IPS DF 4.7 (cell line): ENCODE data around the gene SGK1.
"Not testable (repeated sequence)": the region's sequence is repeated elsewhere in the genome, so short reads cannot be mapped to it uniquely, and the experiment has no call there.

Experiments
- DNase-seq: peaks from one replicate; pipeline ENCODE4 v3.0.0-alpha.2; 2013; ENCODE audit warnings: low spot score; ENCODE audit errors: extremely low read depth

SGK1 gene

DNA sequence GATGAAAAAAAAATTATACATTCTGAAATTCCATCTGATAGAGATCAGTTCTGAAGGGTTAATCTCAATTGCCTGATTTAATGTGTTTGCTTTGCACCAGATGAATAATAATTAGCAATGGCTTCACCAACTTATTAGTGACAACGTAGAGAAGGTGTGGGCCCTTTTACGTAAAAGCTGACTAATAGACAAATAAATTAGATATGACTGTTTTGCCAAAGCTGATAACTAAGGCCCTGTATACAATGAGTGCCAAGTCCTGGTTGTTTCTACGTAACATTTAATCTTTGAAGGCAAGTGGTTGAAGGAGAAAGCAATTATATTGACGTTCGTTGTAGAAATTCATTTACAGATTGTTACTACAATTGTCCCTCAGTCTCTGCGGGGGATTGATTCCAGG, 10.8 kb downstream of the SGK1 start:
- no peak for DNase-seq

DNA sequence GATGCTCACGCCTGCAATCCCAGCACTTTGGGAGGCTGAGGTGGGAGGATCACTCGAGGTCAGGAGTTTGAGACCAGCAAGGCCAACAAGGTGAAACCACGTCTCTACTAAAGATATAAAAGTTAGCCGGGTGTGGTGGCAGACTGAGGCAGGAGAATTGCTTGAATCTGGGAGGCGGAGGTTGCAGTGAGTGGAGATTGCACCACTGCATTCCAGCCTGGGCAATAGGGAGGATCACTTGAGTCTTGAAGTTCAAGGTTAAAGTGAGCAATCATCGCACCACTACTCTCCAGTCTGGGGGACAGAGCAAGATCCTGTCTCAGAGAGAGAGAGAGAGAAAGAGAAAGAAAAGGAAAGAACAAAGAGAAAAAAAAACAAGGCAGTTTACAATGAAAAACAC, 13.5 kb downstream of the SGK1 start:
- DNase-seq: not testable (repeated sequence)

DNA sequence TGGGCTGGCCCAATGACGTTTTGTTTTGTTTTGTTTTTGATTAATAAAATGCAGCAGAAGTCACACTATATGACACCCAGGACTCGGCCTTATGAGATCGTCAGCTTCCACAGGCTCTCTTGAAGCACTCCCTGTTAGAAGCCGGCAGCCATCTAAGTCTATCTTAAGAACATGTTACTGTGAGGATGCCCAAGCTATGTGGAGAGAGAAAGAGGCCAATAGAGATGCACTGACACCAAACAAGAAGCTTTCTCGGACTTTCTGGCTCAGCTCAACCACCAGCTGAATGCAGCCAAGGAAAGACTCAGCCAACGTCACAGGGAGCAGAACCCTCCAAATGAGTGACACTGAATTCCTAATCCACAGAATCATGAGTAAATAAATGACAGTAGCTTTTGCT, 14.0 kb downstream of the SGK1 start:
- DNase-seq: no peak

DNA sequence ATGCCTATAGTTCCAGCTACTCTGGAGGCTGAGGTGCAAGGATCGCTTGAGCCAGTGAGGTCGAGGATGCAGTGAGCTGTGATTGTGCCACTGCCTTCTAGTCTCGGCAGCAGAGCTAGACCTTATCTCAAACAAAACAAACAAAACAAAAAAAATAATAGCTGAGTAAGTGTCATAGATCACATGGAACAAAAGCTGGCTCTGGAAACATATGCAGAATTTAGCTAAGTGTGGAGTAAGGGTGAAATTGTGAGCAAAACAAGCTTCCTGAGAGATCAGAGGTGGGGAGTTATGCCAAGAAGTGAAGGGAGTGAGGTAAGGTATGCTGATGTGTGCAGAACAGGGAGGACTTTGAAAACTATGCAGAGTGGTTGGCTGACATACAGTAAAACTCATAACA, 18.7 kb downstream of the SGK1 start:
- DNase-seq: no peak

DNA sequence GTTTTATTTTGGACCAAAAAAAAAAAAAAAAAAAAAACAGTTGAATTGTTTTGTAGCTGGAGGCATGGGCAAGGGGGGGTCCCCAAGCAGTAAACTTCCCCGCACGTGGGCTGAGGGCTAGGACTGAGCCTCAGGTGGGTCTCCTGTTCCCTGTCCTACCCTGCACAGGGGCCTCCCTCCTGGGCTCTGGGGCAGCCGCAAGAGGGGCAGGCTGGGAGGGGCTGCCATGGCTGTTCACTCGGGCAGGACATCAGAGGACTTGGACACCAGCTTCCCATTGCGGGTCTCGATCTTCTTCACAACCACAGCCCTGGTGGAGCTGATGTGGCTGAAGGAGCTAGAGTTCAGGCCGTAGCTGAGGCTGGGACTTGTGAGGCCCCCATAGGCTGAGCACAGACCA, 21.1 kb downstream of the SGK1 start:
- no peak for DNase-seq

DNA sequence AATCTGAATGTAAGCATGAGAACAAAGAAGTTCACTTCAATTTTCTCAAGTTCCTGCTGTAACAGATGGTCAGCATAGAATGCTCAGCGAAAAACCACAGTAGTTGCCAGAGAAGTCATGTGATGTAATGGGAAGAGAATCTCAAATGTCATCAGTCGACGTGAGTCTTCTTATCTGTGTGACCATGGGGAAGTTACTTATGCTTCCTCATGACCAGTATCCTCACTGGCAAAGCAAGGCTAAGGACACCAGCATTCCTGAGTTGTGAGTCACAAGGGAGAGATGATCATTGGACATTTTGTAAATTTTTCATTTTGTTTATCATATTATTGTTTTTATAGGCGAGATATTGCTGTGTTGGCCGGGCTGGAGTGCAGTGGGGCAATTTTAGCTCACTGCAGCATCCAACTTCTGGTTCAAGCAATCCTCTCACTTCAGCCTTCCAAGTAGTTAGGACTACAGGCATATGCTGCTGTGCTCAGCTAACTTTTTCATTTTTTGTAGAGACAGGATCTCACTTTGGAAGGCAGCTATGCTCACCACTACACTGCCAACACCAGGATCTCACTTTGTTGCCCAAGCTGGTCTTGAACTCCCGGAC, 21.9 kb downstream of the SGK1 start:
- no peak for DNase-seq

DNA sequence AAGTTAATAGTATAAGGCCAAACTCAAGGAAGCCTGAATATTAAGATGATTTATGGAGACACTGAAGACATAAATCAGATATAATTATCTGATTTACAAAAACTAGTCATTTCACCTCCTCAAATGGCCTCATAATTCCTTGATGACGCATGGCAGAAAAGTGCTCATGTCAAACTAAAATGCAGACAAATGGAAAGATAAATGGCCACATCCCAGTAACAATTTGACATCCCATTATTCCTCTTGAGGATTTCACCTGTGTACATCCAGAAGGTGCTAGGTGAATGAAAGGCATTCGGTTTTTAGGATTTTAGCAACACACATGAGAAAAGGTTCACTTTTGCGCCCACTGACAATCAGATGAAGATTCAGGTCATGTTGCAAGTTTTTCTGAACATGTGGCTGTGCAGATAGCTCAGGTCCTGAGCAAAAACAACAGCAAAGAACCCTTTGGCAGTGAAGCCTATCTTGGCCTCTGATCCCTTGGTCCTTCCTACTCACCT, 24.2 kb downstream of the SGK1 start:
- DNase-seq: no peak

DNA sequence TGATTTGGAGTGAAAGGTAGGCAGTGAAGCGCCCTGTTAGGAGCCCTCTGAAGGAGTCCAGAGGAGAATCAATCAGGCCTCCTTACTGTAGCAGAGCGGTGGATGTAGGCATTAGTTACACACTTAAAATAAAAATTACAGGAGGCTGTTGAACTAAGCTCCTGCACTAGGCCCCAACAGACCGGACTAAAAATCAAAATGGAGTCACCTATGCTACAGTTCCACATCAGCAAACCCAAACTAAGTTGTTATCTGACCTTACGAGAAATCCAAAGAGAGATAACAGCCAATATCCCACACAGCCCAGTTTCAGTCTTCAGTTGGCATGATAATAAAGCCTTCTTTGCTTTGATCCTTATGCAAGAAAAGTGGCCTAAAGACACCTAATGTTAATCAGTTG, 26.8 kb downstream of the SGK1 start:
- DNase-seq: no peak

DNA sequence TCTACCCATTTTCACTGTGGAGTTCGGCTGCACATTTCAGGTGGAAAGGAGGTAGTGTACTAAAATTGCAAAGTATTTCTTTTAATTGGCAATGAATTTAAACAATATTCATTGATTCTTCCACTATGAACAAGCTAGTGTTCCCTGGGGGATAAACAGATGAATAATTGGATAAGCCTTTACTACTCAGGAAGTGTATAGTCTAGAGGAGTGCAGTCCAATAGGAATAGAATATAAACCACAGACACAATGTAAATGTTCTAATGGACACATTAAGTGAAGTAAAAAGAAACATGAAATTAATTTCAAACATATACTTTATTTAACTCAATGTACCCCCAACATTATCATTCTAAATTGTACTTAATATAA, 28.7 kb downstream of the SGK1 start:
- no peak for DNase-seq

DNA sequence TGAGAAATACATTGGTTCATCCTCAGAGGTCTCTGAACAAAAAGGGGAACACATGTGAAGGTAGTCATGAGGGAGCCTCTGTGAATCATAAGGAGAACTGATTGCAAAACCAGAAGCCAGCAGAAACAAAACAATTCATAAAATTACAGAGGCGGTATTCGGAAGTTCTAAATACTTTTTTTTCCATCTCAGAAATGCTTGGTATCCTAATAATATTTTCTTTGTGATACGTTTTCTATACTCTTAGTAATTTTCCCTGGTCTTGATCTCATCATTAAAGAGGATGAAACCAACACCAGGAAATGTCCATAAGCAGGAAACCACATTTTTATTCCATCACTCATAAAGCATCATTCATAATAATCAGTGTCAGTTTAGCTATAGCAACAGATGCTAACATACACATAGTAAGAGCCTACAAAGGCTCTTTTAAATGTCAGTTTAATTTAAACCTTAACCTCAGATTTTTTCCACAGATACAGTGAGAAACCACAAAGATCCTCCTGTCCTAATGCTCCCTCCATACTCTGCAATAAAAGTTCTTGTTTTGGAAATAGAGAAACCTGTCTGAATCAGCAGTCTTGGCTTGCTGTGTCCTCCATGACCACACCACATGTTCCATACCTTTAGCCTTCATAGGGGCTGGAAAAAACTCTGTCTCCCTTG, 29.2 kb downstream of the SGK1 start:
- no peak for DNase-seq

DNA sequence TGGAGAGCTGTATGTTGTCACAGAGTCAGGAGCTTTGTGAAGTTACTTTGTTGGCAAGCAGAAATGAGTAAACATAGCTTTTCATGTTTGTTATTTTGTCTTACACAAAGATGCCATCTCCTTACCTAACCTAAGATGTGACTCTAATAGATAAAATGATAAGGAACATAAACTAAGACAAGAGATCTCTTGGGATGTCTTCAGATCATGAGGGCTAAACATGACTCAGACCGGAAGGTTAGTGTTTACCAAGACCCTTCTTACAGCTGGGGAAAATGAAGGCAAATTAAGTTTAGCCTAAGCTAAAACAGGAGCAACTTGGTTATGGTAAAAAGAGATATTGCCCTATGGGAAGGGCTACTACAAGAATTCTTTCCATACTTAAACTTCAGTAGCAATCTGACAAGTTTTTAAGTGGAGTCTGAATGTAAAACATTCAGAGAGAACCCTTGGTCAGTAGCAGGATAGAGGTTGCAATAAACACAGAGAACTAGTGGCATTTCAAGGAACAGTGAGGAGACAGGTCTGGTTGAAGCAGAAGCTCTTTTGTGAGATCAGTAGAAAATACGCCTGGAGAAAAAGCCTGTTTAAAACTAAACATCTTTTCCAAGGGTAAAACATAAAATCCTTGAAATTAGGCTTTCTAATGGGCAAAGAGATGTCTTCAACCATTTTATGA, 29.9 kb downstream of the SGK1 start:
- no peak for DNase-seq

DNA sequence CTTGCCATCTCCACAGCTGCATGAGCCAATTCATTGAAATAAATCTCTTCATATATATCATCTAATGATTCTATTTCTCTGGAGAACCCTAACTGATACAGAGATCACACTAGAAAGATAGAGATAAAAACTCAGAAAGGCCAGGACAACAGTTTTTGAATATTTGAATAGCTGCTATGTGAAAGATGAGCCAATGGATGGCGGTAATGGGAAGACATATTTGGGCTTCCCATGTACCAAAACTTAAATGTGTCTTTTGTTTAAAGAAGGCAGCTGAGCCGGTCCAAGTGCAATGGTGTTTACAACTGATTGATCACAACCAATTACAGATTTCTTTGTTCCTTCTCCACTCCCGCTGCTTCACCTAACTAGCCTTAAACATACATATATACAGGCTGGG, 35.1 kb downstream of the SGK1 start:
- DNase-seq: no peak

DNA sequence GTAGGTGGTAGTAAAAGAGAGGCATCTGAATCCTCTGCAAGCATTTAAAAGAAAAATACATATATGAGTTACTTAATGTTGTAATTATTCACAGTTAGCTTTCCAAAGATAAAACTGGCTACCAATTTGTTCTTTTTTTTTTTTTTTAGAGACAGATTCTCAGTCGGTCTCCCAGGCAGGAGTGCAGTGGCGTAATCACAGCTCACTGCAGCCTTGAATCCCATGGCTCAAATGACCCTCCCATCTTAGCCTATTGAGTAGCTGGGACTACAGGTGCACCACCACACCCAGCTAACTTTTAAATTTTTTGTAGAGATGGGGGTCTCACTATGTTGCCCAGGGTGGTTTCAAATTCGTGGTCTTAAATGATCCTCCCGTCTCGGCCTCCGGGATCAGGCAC, 36.5 kb downstream of the SGK1 start:
- no peak for DNase-seq

DNA sequence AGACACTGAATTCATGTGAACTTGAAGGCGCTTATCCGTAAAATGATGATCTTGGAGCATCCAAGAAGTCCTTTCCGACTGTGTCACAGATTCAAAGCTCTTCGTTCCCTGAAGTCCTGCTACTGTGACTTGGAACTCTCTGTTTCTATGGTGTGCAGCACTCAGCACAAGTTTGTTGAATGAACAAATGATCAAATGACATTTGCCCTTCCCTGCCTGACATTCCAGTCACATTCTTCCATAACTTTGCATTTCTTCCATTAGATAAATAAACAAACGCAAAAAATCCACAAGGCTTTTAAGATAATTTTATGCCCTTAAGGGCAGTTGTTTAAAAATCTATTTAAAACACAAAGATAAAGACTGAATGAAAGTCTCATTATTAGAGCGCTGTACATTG, 39.9 kb downstream of the SGK1 start:
- no peak for DNase-seq

DNA sequence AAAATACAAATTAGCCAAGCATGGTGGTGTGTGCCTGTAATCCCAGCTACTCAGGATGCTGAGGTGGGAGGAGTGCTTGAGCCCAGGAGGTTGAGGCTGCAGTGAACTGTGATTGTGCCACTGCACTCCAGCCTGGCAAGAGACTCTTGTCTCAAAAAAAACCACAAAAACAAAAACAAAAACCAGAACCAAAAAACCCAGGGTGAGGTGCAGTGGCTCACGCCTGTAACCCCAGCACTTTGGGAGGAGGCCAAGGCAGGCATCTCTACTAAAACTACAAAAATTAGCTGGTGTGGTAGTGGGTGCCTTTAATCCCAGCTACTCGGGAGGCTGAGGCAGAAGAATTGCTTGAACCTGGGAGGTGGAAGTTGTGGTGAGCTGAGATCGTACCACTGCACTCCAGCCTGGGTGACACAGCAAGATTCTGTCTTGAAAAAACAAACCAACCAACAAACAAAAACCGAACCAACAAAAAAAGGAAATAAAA, 41.0 kb downstream of the SGK1 start:
- DNase-seq: not testable (repeated sequence)

DNA sequence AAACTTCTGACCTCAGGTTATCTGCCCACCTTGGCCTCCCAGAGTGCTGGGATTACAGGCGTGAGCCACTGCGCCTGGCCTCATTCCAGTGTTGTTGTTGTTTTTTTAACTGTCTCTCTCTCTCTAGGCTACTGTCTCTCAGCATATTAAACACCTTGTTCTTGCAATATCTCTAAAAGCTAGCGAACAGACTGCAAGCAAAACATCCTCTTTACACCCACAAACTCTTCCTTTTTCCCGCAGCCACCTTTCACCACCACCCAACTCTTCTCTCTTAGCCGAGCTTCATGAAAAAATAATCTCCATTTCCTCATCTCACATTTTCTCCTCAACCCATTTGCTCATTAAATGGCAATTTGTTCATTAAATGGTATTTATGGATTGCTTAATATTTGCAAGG, 45.5 kb downstream of the SGK1 start:
- no peak for DNase-seq

DNA sequence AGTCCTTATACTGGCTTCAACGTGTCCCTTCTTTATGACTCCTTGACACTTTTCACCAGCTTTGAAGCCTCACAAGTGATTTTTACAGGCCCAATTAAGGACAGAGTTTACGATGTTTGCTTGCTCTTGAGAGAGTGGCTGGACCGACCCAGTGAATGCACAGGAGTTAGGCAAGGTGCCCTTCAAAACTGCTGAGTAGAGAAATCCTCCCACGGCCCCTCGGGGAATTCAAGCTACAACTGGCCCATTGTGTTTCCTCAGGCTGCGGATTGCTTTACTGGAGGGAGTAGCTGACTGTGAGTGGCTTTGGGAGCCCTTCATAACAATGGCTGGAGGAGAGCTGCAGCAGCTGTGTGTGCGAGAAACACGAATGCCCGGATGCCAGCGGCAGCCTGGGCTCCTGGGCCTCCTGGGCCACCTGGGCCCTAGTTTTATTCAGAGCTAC, 50.0 kb downstream of the SGK1 start:
- DNase-seq: no peak

DNA sequence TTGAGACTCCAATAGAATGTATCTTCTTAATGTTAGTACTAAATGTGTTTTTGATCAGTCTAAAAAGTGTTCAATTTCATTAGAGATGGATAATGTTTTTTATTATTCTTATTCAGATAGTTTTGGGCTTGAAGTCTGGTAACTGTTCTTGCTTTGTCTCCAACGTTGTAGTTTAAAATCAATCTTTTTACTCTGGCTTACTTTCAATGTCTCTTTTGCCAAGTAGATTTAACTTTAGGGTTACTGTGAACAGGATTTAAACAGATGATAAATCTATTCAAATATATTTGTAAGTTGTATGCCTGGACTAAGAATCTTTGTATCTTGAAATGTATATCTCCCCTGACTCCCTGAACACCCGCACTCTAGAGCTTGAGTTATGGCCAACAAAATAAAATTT, 51.1 kb downstream of the SGK1 start:
- DNase-seq: no peak

DNA sequence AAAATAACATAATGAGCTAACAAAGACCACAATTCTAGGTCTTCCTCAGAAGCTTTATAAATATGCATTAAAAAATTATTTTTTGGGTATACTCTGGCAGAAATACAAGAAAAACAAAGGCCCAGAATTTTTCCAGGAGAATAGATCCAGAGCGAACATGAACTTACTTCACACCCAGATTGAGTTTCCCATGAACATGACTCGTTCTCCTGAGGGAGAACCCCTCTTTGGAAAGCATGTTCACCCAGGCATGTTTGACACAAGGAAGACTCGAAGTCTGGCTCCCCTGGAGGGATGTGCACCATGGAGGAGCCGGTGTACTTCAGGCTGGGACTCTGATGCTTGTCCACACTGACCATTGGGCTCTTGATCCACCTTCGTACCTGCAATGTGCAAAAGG, 56.1 kb downstream of the SGK1 start:
- no peak for DNase-seq

DNA sequence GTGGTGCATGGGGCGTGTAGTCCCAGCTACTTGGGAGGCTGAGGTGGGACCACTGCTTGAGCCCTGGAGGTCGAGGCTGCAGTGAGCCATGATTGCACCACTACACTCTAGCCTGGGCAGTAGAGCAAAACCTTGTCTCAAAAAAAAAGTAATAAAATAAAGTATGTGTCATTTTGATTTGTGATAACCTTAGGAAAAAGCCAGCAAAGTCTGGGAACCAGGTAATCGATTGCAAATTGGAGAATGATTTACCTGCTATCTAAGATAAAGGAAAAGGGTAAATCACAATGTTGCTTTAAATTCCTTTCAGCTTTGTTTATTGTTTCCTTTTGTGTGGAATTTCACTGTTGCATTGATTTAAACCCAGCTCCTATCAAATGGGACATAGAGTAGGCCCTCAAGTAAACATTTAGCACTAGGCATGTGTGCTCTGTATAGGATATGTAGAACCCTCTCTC, 59.0 kb downstream of the SGK1 start:
- DNase-seq: no peak

DNA sequence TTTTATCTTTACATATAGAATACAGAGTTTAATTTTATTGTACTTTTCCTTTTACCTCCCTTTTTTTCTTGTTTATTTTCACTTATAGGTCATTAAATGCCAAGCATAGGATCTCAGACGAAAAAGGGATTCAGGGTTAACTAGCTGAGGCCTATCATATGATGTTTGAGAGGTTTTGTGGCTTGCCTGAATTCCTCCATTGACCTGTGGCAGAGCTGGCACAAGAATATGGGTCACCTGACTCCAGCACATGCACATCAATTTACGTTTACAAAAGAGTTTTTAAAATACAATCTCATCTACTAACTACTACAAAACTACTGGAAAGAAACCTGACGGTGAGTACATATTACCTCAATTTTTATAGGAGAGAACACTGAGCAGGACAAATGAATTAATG, 60.4 kb downstream of the SGK1 start:
- no peak for DNase-seq

DNA sequence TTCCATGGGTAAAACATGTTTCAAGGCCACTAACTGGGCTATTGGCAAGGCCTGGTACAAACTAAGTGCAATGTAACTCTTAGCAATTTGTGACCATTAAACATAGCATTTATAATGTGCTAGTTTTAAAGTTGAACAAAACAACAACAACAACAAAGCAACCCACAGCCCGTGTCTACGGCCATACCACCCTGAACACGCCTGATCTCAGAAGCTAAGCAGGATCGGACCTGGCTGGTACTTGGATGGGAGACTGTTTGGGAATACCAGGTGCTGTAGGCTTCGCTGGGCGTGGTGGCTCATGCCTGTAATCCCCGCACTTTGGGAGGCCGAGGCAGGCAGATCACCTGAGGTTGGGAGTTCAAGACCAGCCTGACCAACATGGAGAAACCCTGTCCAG, 61.0 kb downstream of the SGK1 start:
- no peak for DNase-seq

DNA sequence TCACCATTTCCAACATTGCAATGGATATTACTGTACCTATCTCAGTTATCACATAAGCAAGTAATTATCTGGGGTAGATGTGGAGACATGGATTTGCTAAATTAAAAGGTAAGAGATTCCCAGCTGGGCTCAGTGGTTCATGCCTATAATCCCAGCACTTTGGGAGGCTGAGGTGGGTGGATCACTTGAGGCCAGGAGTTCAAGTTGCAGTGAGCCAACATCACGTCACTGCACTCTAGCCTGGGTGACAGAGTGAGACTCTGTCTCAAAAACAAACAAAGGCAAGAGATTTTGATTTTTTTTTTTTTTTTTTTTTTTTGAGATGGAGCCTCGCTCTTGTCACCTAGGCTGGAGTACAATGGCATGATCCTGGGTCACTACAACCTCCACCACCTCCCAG, 62.6 kb downstream of the SGK1 start:
- DNase-seq: not testable (repeated sequence)
